Cardiac fibroblast (primary cell): ENCODE results near the gene GADD45A.

Source experiments
- DNase-seq, 2 donors: peaks; one replicate each; pipeline versions ENCODE4 v3.0.0 to v3.0.0-alpha.2; 2010; ENCODE audit warnings: low read depth in 2 of 2
- H3K4me3 ChIP-seq, 2 donors: replicated peaks in 1 of 2; 1 replicate in 1 of 2; 2 replicates in 1 of 2; pipeline ENCODE4 v1.5.1; 2011; ENCODE audit warnings: low read depth in 2 of 2, low read length in 2 of 2, mild to moderate bottlenecking in 2 of 2, moderate library complexity in 1 of 2
- CTCF ChIP-seq: IDR thresholded peaks from one replicate; pipeline ENCODE4 v1.5.1; 2011; ENCODE audit warnings: low read depth, mild to moderate bottlenecking, low read length, inconsistent platforms

Gene GADD45A

GRCh38 chr1:67695963-67696362, 11.0 kb downstream of the GADD45A start:
- no peak overlapping the region for H3K4me3 ChIP-seq
- no peak for DNase-seq
- no peak for TF ChIP-seq CTCF

GRCh38 chr1:67696708-67697107, 11.7 kb downstream of the GADD45A start:
- TF ChIP-seq CTCF: no peak
- no peak overlapping the region for H3K4me3 ChIP-seq
- DNase-seq: no peak

- TF ChIP-seq CTCF: no peak
- no peak overlapping the region for H3K4me3 ChIP-seq
- no peak for DNase-seq
These were observed 15.2 kb downstream of the GADD45A start for GRCh38 chr1:67700220-67700619.

GRCh38 chr1:67700692-67701410, 15.8 kb downstream of the GADD45A start:
- DNase-seq: peak; percentile 26 to 60
- H3K4me3 ChIP-seq: no peak overlapping the region
- peak; percentile 36 for TF ChIP-seq CTCF

- no peak overlapping the region for H3K4me3 ChIP-seq
- no peak for TF ChIP-seq CTCF
- no peak for DNase-seq
These were observed 16.9 kb downstream of the GADD45A start for GRCh38 chr1:67701876-67702275.

GRCh38 chr1:67704351-67704750, 19.4 kb downstream of the GADD45A start:
- no peak overlapping the region for H3K4me3 ChIP-seq
- DNase-seq: no peak
- no peak for TF ChIP-seq CTCF
